ENCODE results near the gene DCDC1. TPM values are rescaled to one million over a fixed set of nuclear protein-coding genes. Genes with fewer than 3 reads are reported as not detected.

Gene DCDC1
- polyA plus RNA-seq, 2 of the 4 experiments (the other 2 are of a cell fraction), result 2.8 to 9.5 TPM

DNA sequence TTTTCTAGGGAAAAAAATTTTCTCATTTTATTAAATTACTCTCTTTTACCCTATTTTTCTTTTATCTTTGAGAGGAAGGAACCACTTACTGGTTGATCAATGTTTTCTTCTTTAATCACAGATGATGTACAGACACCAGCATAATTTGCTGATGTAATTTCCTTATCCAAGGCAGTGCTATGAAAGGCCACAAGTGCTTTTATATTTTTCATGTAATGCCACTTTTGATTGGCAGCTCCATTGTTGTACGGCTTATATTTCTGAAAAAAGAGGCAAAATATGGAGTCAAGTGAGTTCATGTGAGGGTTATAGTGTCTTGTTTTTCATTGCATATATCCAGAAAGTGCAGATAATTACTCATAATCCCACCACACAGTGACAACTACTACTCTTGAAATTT, 460.7 kb downstream of the DCDC1 start:
- ATAC-seq (no peak), DNase-seq (ENCODE audit: low read depth in 1 of 2, low spot score in 1 of 2) (no peak), FAIRE-seq (no peak)
- Histone ChIP-seq H3K4me1 (no peaks in the 10 kb centered on the region), H3K4me3 (no peak overlapping the region), H3K9me3 (no peaks in the 10 kb centered on the region), H3K4me2 (no peak overlapping the region), H3K27ac (no peak overlapping the region)
- WGBS (ENCODE audit: missing lambda C conversion rate), result 94% methylated on average over 1 of the region's 1 CpG
- TF ChIP-seq FOSL2 (IDR thresholded peaks at IDR 0.05) (no peak), FOSL2 (CRISPR knock-in tag; IDR thresholded peaks at IDR 0.05) (no peak), JUN (IDR thresholded peaks at IDR 0.05) (no peak), ZFP36 (IDR thresholded peaks at IDR 0.05; ENCODE audit: borderline replicate concordance, partially characterized antibody) (no peak), EP300 (IDR thresholded peaks at IDR 0.05) (no peak), FOSB (CRISPR knock-in tag; IDR thresholded peaks at IDR 0.05) (no peak), ESRRA (IDR thresholded peaks at IDR 0.05; ENCODE audit: borderline replicate concordance, low read length) (no peak), CBX8 (IDR thresholded peaks at IDR 0.05) (no peak), RFX5 (IDR thresholded peaks at IDR 0.05) (no peak), POLR2AphosphoS2 (conservative IDR thresholded peaks at IDR 0.05; ENCODE audit: low read length) (no peak), HEYL (CRISPR knock-in tag; IDR thresholded peaks at IDR 0.05) (no peak)
- TF ChIP-seq, protein P1, sequence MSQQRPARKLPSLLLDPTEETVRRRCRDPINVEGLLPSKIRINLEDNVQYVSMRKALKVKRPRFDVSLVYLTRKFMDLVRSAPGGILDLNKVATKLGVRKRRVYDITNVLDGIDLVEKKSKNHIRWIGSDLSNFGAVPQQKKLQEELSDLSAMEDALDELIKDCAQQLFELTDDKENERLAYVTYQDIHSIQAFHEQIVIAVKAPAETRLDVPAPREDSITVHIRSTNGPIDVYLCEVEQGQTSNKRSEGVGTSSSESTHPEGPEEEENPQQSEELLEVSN (IDR thresholded peaks at IDR 0.05; ENCODE audit: borderline replicate concordance, low read depth), result no peak
- TF ChIP-seq, protein P2, sequence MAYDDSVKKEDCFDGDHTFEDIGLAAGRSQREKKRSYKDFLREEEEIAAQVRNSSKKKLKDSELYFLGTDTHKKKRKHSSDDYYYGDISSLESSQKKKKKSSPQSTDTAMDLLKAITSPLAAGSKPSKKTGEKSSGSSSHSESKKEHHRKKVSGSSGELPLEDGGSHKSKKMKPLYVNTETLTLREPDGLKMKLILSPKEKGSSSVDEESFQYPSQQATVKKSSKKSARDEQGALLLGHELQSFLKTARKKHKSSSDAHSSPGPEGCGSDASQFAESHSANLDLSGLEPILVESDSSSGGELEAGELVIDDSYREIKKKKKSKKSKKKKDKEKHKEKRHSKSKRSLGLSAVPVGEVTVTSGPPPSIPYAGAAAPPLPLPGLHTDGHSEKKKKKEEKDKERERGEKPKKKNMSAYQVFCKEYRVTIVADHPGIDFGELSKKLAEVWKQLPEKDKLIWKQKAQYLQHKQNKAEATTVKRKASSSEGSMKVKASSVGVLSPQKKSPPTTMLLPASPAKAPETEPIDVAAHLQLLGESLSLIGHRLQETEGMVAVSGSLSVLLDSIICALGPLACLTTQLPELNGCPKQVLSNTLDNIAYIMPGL (CRISPR knock-in tag; IDR thresholded peaks at IDR 0.05; ENCODE audit: borderline replicate concordance), result no peak
- TF ChIP-seq, protein P3, sequence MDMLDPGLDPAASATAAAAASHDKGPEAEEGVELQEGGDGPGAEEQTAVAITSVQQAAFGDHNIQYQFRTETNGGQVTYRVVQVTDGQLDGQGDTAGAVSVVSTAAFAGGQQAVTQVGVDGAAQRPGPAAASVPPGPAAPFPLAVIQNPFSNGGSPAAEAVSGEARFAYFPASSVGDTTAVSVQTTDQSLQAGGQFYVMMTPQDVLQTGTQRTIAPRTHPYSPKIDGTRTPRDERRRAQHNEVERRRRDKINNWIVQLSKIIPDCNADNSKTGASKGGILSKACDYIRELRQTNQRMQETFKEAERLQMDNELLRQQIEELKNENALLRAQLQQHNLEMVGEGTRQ (IDR thresholded peaks at IDR 0.05), result no peak
- TF ChIP-seq, protein P4, sequence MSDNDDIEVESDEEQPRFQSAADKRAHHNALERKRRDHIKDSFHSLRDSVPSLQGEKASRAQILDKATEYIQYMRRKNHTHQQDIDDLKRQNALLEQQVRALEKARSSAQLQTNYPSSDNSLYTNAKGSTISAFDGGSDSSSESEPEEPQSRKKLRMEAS (IDR thresholded peaks at IDR 0.05), result no peak
- TF ChIP-seq, protein P5, sequence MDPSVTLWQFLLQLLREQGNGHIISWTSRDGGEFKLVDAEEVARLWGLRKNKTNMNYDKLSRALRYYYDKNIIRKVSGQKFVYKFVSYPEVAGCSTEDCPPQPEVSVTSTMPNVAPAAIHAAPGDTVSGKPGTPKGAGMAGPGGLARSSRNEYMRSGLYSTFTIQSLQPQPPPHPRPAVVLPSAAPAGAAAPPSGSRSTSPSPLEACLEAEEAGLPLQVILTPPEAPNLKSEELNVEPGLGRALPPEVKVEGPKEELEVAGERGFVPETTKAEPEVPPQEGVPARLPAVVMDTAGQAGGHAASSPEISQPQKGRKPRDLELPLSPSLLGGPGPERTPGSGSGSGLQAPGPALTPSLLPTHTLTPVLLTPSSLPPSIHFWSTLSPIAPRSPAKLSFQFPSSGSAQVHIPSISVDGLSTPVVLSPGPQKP (IDR thresholded peaks at IDR 0.05; ENCODE audit: low read depth, low read length), result no peak
- POLR2A ChIA-PET, result no interaction called here
- CTCF ChIA-PET, result no interaction called here

DNA sequence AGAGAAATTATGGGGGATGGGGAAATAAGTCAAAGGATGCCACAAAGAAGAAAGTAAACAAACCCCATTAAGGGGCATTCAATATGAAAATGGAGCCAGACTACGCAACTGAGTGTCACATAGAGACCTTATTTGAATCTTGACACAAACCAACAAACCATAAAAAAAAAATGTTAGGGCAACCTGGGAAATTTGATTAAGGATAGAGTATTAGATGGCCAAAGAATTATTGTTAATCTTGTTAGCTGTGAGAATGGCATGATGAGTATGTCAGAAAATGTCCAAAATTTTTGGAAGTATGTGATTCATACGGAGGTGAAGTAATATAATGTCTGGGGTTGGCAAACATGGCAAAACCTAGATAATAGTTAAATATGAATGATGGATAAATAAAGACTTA, 461.3 kb downstream of the DCDC1 start:
- Histone ChIP-seq H3K9me3 (no peaks in the 10 kb centered on the region), H3K27ac (no peak overlapping the region), H3K4me2 (no peak overlapping the region), H3K4me3 (no peak overlapping the region), H3K4me1 (no peaks in the 10 kb centered on the region)
- FAIRE-seq (no peak), DNase-seq (ENCODE audit: low read depth in 1 of 2, low spot score in 1 of 2) (no peak), ATAC-seq (no peak)
- WGBS (ENCODE audit: missing lambda C conversion rate), result 64% methylated on average over 2 of the region's 2 CpGs
- ChIA-PET CTCF (no interaction called here), POLR2A (no interaction called here)
- TF ChIP-seq CHD2 (IDR thresholded peaks at IDR 0.05; ENCODE audit: low read length, partially characterized antibody) (no peak), PHF8 (IDR thresholded peaks at IDR 0.05; ENCODE audit: borderline replicate concordance, low read depth) (no peak), FOXS1 (CRISPR knock-in tag; IDR thresholded peaks at IDR 0.05) (no peak), NFE2L2 (conservative IDR thresholded peaks at IDR 0.05; ENCODE audit: low read length) (no peak), RNF2 (IDR thresholded peaks at IDR 0.05; ENCODE audit: borderline replicate concordance, low read depth) (no peak), HOXB5 (CRISPR knock-in tag; IDR thresholded peaks at IDR 0.05) (no peak), ZNF302 (CRISPR knock-in tag; IDR thresholded peaks at IDR 0.05) (no peak), GATA3 (IDR thresholded peaks at IDR 0.05; ENCODE audit: borderline replicate concordance) (no peak), EHF (CRISPR knock-in tag; IDR thresholded peaks at IDR 0.05) (no peak), FOSB (CRISPR knock-in tag; IDR thresholded peaks at IDR 0.05) (no peak)
- TF ChIP-seq, protein P1 (IDR thresholded peaks at IDR 0.05; ENCODE audit: borderline replicate concordance, low read depth), result no peak
- TF ChIP-seq, protein P6, sequence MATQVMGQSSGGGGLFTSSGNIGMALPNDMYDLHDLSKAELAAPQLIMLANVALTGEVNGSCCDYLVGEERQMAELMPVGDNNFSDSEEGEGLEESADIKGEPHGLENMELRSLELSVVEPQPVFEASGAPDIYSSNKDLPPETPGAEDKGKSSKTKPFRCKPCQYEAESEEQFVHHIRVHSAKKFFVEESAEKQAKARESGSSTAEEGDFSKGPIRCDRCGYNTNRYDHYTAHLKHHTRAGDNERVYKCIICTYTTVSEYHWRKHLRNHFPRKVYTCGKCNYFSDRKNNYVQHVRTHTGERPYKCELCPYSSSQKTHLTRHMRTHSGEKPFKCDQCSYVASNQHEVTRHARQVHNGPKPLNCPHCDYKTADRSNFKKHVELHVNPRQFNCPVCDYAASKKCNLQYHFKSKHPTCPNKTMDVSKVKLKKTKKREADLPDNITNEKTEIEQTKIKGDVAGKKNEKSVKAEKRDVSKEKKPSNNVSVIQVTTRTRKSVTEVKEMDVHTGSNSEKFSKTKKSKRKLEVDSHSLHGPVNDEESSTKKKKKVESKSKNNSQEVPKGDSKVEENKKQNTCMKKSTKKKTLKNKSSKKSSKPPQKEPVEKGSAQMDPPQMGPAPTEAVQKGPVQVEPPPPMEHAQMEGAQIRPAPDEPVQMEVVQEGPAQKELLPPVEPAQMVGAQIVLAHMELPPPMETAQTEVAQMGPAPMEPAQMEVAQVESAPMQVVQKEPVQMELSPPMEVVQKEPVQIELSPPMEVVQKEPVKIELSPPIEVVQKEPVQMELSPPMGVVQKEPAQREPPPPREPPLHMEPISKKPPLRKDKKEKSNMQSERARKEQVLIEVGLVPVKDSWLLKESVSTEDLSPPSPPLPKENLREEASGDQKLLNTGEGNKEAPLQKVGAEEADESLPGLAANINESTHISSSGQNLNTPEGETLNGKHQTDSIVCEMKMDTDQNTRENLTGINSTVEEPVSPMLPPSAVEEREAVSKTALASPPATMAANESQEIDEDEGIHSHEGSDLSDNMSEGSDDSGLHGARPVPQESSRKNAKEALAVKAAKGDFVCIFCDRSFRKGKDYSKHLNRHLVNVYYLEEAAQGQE (IDR thresholded peaks at IDR 0.05), result no peak
- TF ChIP-seq, protein P7, sequence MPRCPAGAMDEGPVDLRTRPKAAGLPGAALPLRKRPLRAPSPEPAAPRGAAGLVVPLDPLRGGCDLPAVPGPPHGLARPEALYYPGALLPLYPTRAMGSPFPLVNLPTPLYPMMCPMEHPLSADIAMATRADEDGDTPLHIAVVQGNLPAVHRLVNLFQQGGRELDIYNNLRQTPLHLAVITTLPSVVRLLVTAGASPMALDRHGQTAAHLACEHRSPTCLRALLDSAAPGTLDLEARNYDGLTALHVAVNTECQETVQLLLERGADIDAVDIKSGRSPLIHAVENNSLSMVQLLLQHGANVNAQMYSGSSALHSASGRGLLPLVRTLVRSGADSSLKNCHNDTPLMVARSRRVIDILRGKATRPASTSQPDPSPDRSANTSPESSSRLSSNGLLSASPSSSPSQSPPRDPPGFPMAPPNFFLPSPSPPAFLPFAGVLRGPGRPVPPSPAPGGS (IDR thresholded peaks at IDR 0.05), result no peak

Measured in A549 (cell line).